AG09319 (cell line): ENCODE measurements around the gene SGMS1.

Experiments used
- DNase-seq: peaks from one replicate; pipeline ENCODE4 v3.0.0-alpha.2; 2010; ENCODE audit warnings: low read depth; ENCODE audit errors: extremely low read depth
- CTCF ChIP-seq: IDR thresholded peaks from 2 replicates; pipeline ENCODE4 v1.5.1; 2011; ENCODE audit warnings: low read depth, mild to moderate bottlenecking, inconsistent platforms, low read length, moderate library complexity

SGMS1 gene

DNA sequence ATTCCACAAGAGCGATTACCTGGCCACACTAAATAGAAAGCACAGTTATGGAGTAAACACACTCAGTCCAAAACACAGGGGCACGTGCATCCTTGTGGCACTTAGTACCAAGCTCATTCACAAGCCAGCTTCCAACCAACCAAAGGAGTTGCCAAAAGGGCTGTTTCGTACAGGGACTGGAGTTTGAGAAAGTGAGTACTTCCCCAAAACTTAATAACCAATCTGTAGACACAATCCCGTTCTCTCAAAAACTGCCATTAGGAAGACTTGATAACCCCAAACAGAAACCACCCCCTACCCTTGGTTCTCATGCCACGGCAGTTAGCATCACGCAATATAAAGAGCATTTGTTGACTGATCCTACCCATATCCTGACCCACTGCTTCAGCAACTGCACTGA lies 206.3 kb downstream of the SGMS1 start:
- DNase-seq = no peak
- no peak for TF ChIP-seq CTCF

- no peak for TF ChIP-seq CTCF
- DNase-seq = no peak
These were observed 206.9 kb downstream of the SGMS1 start for GRCh38 chr10:50416881-50417280.

- no peak for DNase-seq
- no peak; the same call in 1 of the 2 replicates for TF ChIP-seq CTCF
These were observed 207.5 kb downstream of the SGMS1 start for GRCh38 chr10:50416181-50416824.

DNA sequence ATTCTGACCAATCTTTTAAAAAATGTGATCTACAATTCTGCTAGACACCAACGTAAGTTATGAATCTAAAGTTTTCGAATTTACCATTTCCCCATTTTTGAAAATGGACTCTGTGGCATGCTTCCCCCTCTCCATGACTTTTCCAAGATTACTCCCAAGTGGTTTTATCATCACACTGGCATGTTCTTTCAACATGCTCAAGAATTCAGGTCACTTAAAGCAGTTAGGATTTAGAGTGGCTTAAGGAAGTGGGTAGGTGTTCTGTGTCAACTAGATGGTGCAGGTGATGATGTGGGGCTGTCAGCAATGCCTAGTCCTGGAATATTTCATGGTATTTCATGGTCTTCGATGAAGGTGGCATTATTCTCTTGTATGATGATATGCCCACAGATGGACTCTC lies 208.5 kb downstream of the SGMS1 start:
- DNase-seq = no peak
- no peak for TF ChIP-seq CTCF

DNA sequence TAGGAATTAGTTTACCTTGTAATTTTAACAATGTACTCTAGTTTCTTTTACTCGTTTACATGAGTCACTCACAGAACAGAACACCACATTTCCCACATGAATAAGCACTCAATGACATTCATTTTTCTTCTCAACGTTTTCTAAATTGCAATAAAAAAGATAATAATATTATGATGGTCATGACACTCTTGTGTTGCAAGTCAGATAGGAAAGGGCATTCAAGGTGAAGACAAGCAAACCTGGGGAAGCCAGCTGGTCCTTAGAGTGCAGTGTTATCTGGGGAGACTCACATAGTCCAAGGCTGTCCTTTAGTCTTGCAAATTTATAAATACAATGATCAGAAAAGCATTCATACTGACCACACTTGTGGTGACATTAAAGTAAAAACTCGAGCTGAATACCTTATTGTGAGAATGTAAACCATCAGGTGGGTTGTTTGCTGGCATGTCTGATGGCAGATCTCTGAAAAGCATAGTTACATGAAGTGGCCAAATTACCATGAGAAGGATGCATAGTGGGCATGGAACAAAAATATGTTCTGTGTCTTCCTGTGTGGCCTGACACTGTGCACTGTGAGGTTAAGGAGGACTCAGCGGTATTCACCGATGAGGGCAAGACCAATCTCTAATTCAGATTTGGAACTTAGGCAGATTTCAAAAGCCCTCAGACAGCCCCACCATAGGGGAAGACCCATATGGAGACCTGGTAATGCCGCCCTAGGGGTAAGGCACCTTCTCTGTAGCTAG lies 213.5 kb downstream of the SGMS1 start:
- no peak for DNase-seq
- no peak for TF ChIP-seq CTCF

- no peak for DNase-seq
- no peak for TF ChIP-seq CTCF
These were observed 216.5 kb downstream of the SGMS1 start for GRCh38 chr10:50407076-50407801.
